Measurements from ENCODE around the gene FAM187B.

GRCh38 chr19:35206855-35207254 is 21.7 kb downstream of the FAM187B start:
- no peak for TF ChIP-seq CTCF (IDR thresholded peaks at IDR 0.05; ENCODE audit: poor library complexity)
- TF ChIP-seq EZH2phosphoT487 (IDR thresholded peaks at IDR 0.05; ENCODE audit: low read depth, severe bottlenecking, unreplicated experiment) = no peak

Data from hepatocyte (in vitro differentiated cells).